K562 (cell line): ENCODE data around the gene PRSS21. TPM values are rescaled to one million over a fixed set of nuclear protein-coding genes. Genes with fewer than 3 reads are reported as not detected.

Experiments used
- ATAC-seq: fragments of 200-7000 bp; cut with Tn5 transposase; 3 replicates; pipeline ENCODE4 v1.9.1; 2020; ENCODE audit warnings: moderate library complexity
- BruUV-seq: library from RNA; stranded (reverse); fragments of 400-500 nt; replicated peaks from 2 replicates; lab custom pipeline; 2021; lab: Mats Ljungman, UMichigan
- CTCF ChIA-PET: fragments of 300-600 bp; formaldehyde crosslinking; extraction: SDS; loops from one replicate; lab custom pipeline; 2021; ENCODE audit warnings: low intra/inter-chr PET ratio; lab: Yijun Ruan, JAX
- POLR2A ChIA-PET: fragments of 300-600, 350-650 bp; sonication (Branson Sonifier 250); formaldehyde crosslinking; extraction: SDS; loops from one replicate; lab custom pipeline; 2021; ENCODE audit warnings: antibody characterized with exemption, inconsistent platforms; lab: Yijun Ruan, JAX
- DNase-seq, 4 experiments: peaks; one replicate each; pipeline versions ENCODE4 v3.0.0 to v3.0.0-alpha.2; 2011 to 2018; ENCODE audit warnings: low spot score in 3 of 4, mixed read lengths in 3 of 4; ENCODE audit errors: extremely low read depth in 1 of 4
- FAIRE-seq: peaks from 2 replicates; lab custom pipeline; 2011; peaks lifted over from hg19 to GRCh38; lab: Jason Lieb, UNC
- H2AFZ ChIP-seq: 2 replicates; pipeline ENCODE4 v1.6.0; 2011; ENCODE audit warnings: low read depth, low read length, control low read depth, inconsistent platforms
- H3K27ac ChIP-seq: fragments of 200-600 bp; 3 replicates; pipeline ENCODE4 v1.8.0; 2011; ENCODE audit warnings: low read depth, mild to moderate bottlenecking, control low read depth, inconsistent platforms, low read length, moderate library complexity, mixed read lengths; ENCODE audit errors: extremely low read depth
- H3K27me3 ChIP-seq, 2 experiments: fragments of 300-600 bp in 1 of 2; 2 replicates in 1 of 2; 3 replicates in 1 of 2; pipeline versions ENCODE4 v1.6.0 to v1.8.0; 2011; ENCODE audit warnings: inconsistent platforms in 2 of 2, low read length in 2 of 2, mild to moderate bottlenecking in 1 of 2, mixed read lengths in 1 of 2, moderate library complexity in 1 of 2; ENCODE audit not compliant: control insufficient read depth in 2 of 2, insufficient read depth in 2 of 2
- H3K36me3 ChIP-seq: fragments of 300-600 bp; 3 replicates; pipeline ENCODE4 v1.8.0; 2011; ENCODE audit warnings: mild to moderate bottlenecking, low read length, inconsistent platforms; ENCODE audit not compliant: control insufficient read depth, insufficient read depth
- H3K4me1 ChIP-seq, 2 experiments: fragments of 200-600 bp in 1 of 2; replicated peaks in 1 of 2; 2 replicates in 1 of 2; 3 replicates in 1 of 2; pipeline versions ENCODE4 v1.5.1 to v1.8.0; 2011; ENCODE audit warnings: inconsistent platforms in 2 of 2, low read length in 2 of 2, mild to moderate bottlenecking in 1 of 2, mixed read lengths in 1 of 2, moderate library complexity in 1 of 2; ENCODE audit not compliant: control insufficient read depth in 2 of 2, insufficient read depth in 2 of 2
- H3K4me2 ChIP-seq: 2 replicates; pipeline ENCODE4 v1.6.1; 2011; ENCODE audit warnings: low read length, control low read depth, inconsistent platforms, mixed read lengths; ENCODE audit not compliant: insufficient read depth
- H3K4me3 ChIP-seq: fragments of 200-600 bp; sonication (generic), shearing (Covaris generic); 2 replicates; pipeline ENCODE4 v1.5.1; 2016; ENCODE audit warnings: control low read depth, inconsistent platforms
- H3K79me2 ChIP-seq: fragments of 200-600 bp; 3 replicates; pipeline ENCODE4 v1.8.0; 2011; ENCODE audit warnings: low read length, inconsistent platforms; ENCODE audit not compliant: control insufficient read depth, insufficient read depth
- H3K9ac ChIP-seq, 2 experiments: 2 replicates each; pipeline versions ENCODE4 v1.6.0 to v1.6.1; 2011; ENCODE audit warnings: low read depth in 2 of 2, low read length in 2 of 2, control low read depth in 1 of 2, inconsistent platforms in 1 of 2, mild to moderate bottlenecking in 1 of 2, mixed read lengths in 1 of 2; ENCODE audit not compliant: insufficient read depth in 1 of 2
- H3K9me1 ChIP-seq: one replicate; pipeline ENCODE4 v1.6.0; 2011; ENCODE audit warnings: inconsistent platforms, mild to moderate bottlenecking, low read length, moderate library complexity; ENCODE audit not compliant: control insufficient read depth, insufficient read depth
- H3K9me3 ChIP-seq: replicated peaks from 2 replicates; pipeline ENCODE4 v1.5.1; 2011; ENCODE audit warnings: low read depth, low read length, inconsistent platforms; ENCODE audit not compliant: control insufficient read depth, insufficient read depth
- H4K20me1 ChIP-seq: replicated peaks from 2 replicates; pipeline ENCODE4 v1.6.1; 2011; ENCODE audit warnings: low read length, inconsistent platforms, mixed read lengths; ENCODE audit not compliant: control insufficient read depth, insufficient read depth
- CLOCK ChIP-seq: fragments of 250-450 bp; sonication (Bioruptor Pico); IDR thresholded peaks from 2 replicates; pipeline ENCODE4 v1.4.0; 2020; ENCODE audit warnings: mild to moderate bottlenecking, moderate library complexity, borderline replicate concordance
- DNMT1 ChIP-seq: fragments of 450-650 bp; IDR thresholded peaks from 2 replicates; pipeline ENCODE4 v1.6.1; 2016; ENCODE audit warnings: antibody characterized with exemption, mild to moderate bottlenecking
- HDAC3 ChIP-seq: fragments of 450-650 bp; IDR thresholded peaks from 2 replicates; pipeline ENCODE4 v1.6.1; 2018; ENCODE audit warnings: borderline replicate concordance, mild to moderate bottlenecking, moderate library complexity; ENCODE audit not compliant: partially characterized antibody
- HMG20B ChIP-seq: fragments of 250-450 bp; sonication (Bioruptor Pico); IDR thresholded peaks from 2 replicates; pipeline ENCODE4 v1.5.0; 2021; ENCODE audit warnings: mild to moderate bottlenecking
- HNRNPL ChIP-seq: fragments of 200-400 bp; formaldehyde crosslinking; IDR thresholded peaks from 2 replicates; pipeline ENCODE4 v1.6.1; 2017; ENCODE audit warnings: low read depth, mild to moderate bottlenecking, low read length
- MCM7 ChIP-seq, 2 experiments: fragments of 450-650 bp; IDR thresholded peaks; 2 replicates each; pipeline ENCODE4 v1.6.1; 2016 to 2018
- NCOR1 ChIP-seq: fragments of 450-650 bp; IDR thresholded peaks from 2 replicates; pipeline ENCODE4 v1.6.1; 2016; ENCODE audit warnings: mild to moderate bottlenecking, moderate library complexity
- SETDB1 ChIP-seq: IDR thresholded peaks from one replicate; pipeline ENCODE4 v1.6.1; 2012; ENCODE audit warnings: low read length, control low read depth, inconsistent platforms
- ZFP30 ChIP-seq: fragments of 250-450 bp; sonication (Bioruptor Pico); IDR thresholded peaks from 2 replicates; pipeline ENCODE4 v1.8.0; 2022; ENCODE audit warnings: moderate library complexity, mild to moderate bottlenecking, inconsistent platforms, borderline replicate concordance
- WGBS: fragments of 100-300 bp; shearing (Covaris generic); methylation state at CpG from one replicate; pipeline ENCODE4 v1.1.6; 2016; ENCODE audit warnings: low coverage, mixed read lengths; ENCODE audit not compliant: insufficient coverage; ENCODE audit errors: missing lambda C conversion rate; 5-methylcytosine and 5-hydroxymethylcytosine counted together
- in situ Hi-C: fragments of 300-500 bp; cut with MboI; formaldehyde crosslinking; loops from 4 replicates; pipeline ENCODE4 v1.15.0; 2018; ENCODE audit warnings: inconsistent platforms, mixed read lengths
- intact Hi-C: fragments of 100-400 bp; cut with micrococcal nuclease; formaldehyde crosslinking; loops from 2 replicates; pipeline ENCODE4 v1.14.2; 2022
- polyA plus RNA-seq, 8 experiments: library from polyadenylated mRNA; depleted of rRNA in 4 of 8; stranded (reverse) in 5 of 8; unstranded in 3 of 8; fragments of >200 nt; fragmentation: Nextera tagmentation in 2 of 8; fragmentation: Illumina TruSeq in 1 of 8; extraction: Ambion mirVana in 2 of 8; extraction: Trizol in 1 of 8; gene quantifications; 2 replicates each; pipeline versions ENCODE4 v1.2.1 to v1.2.3, GENCODE V29; 2011 to 2014; ENCODE audit warnings: inconsistent platforms in 1 of 8, missing spikeins in 1 of 8
- total RNA-seq, 7 experiments: library from RNA; depleted of rRNA in 6 of 7; stranded (reverse); fragments of >200 nt in 6 of 7; fragmentation: Illumina TruSeq in 2 of 7; extraction: Trizol in 2 of 7; gene quantifications; 2 replicates each; pipeline versions ENCODE4 v1.2.1 to v1.2.3, GENCODE V29; 2011 to 2021; ENCODE audit warnings: low replicate concordance in 1 of 7

Gene PRSS21
- total and polyA plus RNA-seq, 9 of the 15 experiments (the other 6 are each of a cell fraction or from before 2014, with no cell fraction given): 12.1 to 121 (median 61.3) TPM

DNA sequence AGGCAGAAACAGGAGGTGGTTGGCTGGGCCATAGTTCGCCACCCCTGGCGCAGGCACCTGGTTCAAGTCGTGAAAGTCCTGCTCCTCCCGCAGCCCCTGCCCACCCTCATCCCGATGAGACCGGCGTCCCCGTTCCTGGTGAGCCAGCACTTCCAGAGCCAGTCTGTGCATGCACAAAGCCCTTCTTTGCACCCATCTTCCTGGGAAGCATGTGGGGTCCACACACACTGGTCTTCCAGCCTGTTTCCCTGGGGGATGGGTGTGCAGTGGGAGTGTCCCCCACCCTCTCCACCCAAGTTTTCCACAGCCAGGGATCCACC, 11.4 kb downstream of the PRSS21 start:
- WGBS: 6% methylated on average over 8 of the region's 8 CpGs
- CTCF ChIA-PET: no interaction called here
- Histone ChIP-seq H3K4me1 (peaks cover 0 to 33% of the 10 kb centered on the region in 2 experiments; a peak in 2 of 5 replicates), H3K36me3 (no peaks in the 10 kb centered on the region), H3K9me1 (no peaks in the 10 kb centered on the region), H3K4me3 (no peak overlapping the region), H3K27ac (no peak overlapping the region), H2AFZ (no peak overlapping the region), H3K9me3 (no peaks in the 10 kb centered on the region)
- BruUV-seq: no TSS peak
- POLR2A ChIA-PET: no interaction called here
- TF ChIP-seq NCOR1: no peak
- TF ChIP-seq, all 486 proteins: peak for 0
- DNase-seq: no peak
- no peak overlapping the region for H3K4me2 ChIP-seq
- FAIRE-seq: no peak
- peaks cover 41 to 77% of the 10 kb centered on the region in 2 experiments for H3K27me3 ChIP-seq
- H4K20me1 ChIP-seq: peaks cover 10% of the 10 kb centered on the region
- no peaks in the 10 kb centered on the region for H3K79me2 ChIP-seq
- intact Hi-C loops (no loop called here), in situ Hi-C loops (no loop called here)
- no peak overlapping the region for H3K9ac ChIP-seq
- ATAC-seq: no peak

- H4K20me1 ChIP-seq: peaks cover 10% of the 10 kb centered on the region
Measured at GRCh38 chr16:2828876-2829430, 11.9 kb downstream of the PRSS21 start.

More at GRCh38 chr16:2828876-2829430, 11.9 kb downstream of the PRSS21 start:
- H3K79me2 ChIP-seq: no peaks in the 10 kb centered on the region
- no peak for ATAC-seq
- H3K9me1 ChIP-seq: no peaks in the 10 kb centered on the region
- WGBS: 8% methylated on average over 17 of the region's 17 CpGs
- BruUV-seq: no TSS peak
- CTCF ChIA-PET: no interaction called here
- peaks cover 0 to 33% of the 10 kb centered on the region in 2 experiments; a peak in 2 of 5 replicates for H3K4me1 ChIP-seq
- H3K36me3 ChIP-seq: no peaks in the 10 kb centered on the region
- no peak overlapping the region for H2AFZ ChIP-seq
- no peak overlapping the region for H3K4me3 ChIP-seq
- no peak for DNase-seq
- no peak overlapping the region for H3K27ac ChIP-seq
- no peaks in the 10 kb centered on the region for H3K9me3 ChIP-seq
- TF ChIP-seq SETDB1 (no peak), DNMT1 (no peak), MCM7 (IDR thresholded peaks at IDR 0.05) (no peak), HDAC3 (no peak), ZFP30 (CRISPR knock-in tag) (no peak), CLOCK (CRISPR knock-in tag) (no peak), HMG20B (CRISPR knock-in tag) (no peak), HNRNPL (no peak)
- intact Hi-C loops (no loop called here), in situ Hi-C loops (no loop called here)
- no peak overlapping the region for H3K4me2 ChIP-seq
- H3K9ac ChIP-seq: peak overlapping the region in 1 of 2 experiments; percentile 61; a peak in 1 of 4 replicates
- no peak for FAIRE-seq
- H3K27me3 ChIP-seq: peaks cover 41 to 77% of the 10 kb centered on the region in 2 experiments
- POLR2A ChIA-PET: interaction anchor here (0.9 kb wide), 1 partner anchor 8 kb away, joined by 3 read pairs; no protein-coding TSS in a partner anchor
